GM12878 (cell line): ENCODE results near the gene C20orf96. TPM values are rescaled to one million over a fixed set of nuclear protein-coding genes. Genes with fewer than 3 reads are reported as not detected.

Source experiments
- ATAC-seq: fragments of 200-7000 bp; cut with Tn5 transposase; 3 replicates; pipeline ENCODE4 v1.9.1; 2020; ENCODE audit warnings: mild to moderate bottlenecking, moderate library complexity
- BruUV-seq: library from RNA; stranded (reverse); fragments of 400-500 nt; replicated peaks from 2 replicates; lab custom pipeline; 2021; lab: Mats Ljungman, UMichigan
- CTCF ChIA-PET: fragments of 300-600 bp; sonication (Branson Sonifier 250); formaldehyde crosslinking; extraction: SDS; loops from one replicate; lab custom pipeline; 2021; ENCODE audit warnings: inconsistent platforms; lab: Yijun Ruan, JAX
- POLR2A ChIA-PET: fragments of 350-600 bp; formaldehyde crosslinking; extraction: SDS; loops from one replicate; lab custom pipeline; 2021; ENCODE audit warnings: inconsistent platforms; lab: Charles Lee
- RAD21 ChIA-PET: fragments of 300-600 bp; sonication (Branson Sonifier 250); formaldehyde crosslinking; loops from one replicate; lab custom pipeline; 2023; ENCODE audit warnings: antibody characterized with exemption; ENCODE audit not compliant: unreplicated experiment; lab: Charles Lee
- SMC1A ChIA-PET: fragments of 300-600 bp; sonication (Branson Sonifier 250); formaldehyde crosslinking; loops from one replicate; lab custom pipeline; 2023; ENCODE audit not compliant: unreplicated experiment, uncharacterized antibody; lab: Charles Lee
- DNase-seq: peaks from one replicate; pipeline ENCODE4 v3.0.0-alpha.2; 2011; ENCODE audit warnings: low read depth, low spot score
- FAIRE-seq: peaks from 3 replicates; lab custom pipeline; 2011; peaks lifted over from hg19 to GRCh38; lab: Jason Lieb, UNC
- H2AFZ ChIP-seq: 2 replicates; pipeline ENCODE4 v1.6.0; 2011; ENCODE audit warnings: low read depth, low read length, control low read depth; ENCODE audit not compliant: control insufficient read depth
- H3K27ac ChIP-seq: 2 replicates; pipeline ENCODE4 v1.5.1; 2011; ENCODE audit warnings: control low read depth; ENCODE audit not compliant: control insufficient read depth, insufficient read depth
- H3K27me3 ChIP-seq, 2 experiments: replicated peaks in 1 of 2; 2 replicates each; pipeline versions ENCODE4 v1.6.0 to v1.6.1; 2011; ENCODE audit warnings: low read length in 1 of 2; ENCODE audit not compliant: control insufficient read depth in 2 of 2, insufficient read depth in 2 of 2
- H3K36me3 ChIP-seq, 2 experiments: 2 replicates each; pipeline ENCODE4 v1.5.1; 2011; ENCODE audit warnings: low read length in 1 of 2; ENCODE audit not compliant: control insufficient read depth in 2 of 2, insufficient read depth in 2 of 2
- H3K4me1 ChIP-seq: 2 replicates; pipeline ENCODE4 v1.6.1; 2011; ENCODE audit warnings: mild to moderate bottlenecking, low read length, moderate library complexity, mixed read lengths; ENCODE audit not compliant: control insufficient read depth, insufficient read depth
- H3K4me2 ChIP-seq: 2 replicates; pipeline ENCODE4 v1.6.0; 2011; ENCODE audit warnings: control low read depth; ENCODE audit not compliant: control insufficient read depth, insufficient read depth
- H3K4me3 ChIP-seq: fragments of 200-600 bp; sonication (generic); 2 replicates; pipeline ENCODE4 v1.5.1; 2016
- H3K79me2 ChIP-seq: 2 replicates; pipeline ENCODE4 v1.6.0; 2011; ENCODE audit warnings: low read length; ENCODE audit not compliant: control insufficient read depth, insufficient read depth
- H3K9ac ChIP-seq: 2 replicates; pipeline ENCODE4 v1.8.0; 2011; ENCODE audit warnings: low read length, control low read depth, mixed read lengths; ENCODE audit not compliant: control insufficient read depth, insufficient read depth
- H3K9me3 ChIP-seq: replicated peaks from 3 replicates; pipeline ENCODE4 v1.5.1; 2011; ENCODE audit warnings: mild to moderate bottlenecking, low read length; ENCODE audit not compliant: control insufficient read depth, insufficient read depth
- H4K20me1 ChIP-seq: 2 replicates; pipeline ENCODE4 v1.6.0; 2011; ENCODE audit not compliant: control insufficient read depth, insufficient read depth
- BMI1 ChIP-seq: fragments of 450-650 bp; IDR thresholded peaks from 2 replicates; pipeline ENCODE4 v1.6.1; 2016; ENCODE audit warnings: mild to moderate bottlenecking, moderate library complexity, borderline replicate concordance
- IRF4 ChIP-seq: IDR thresholded peaks from 2 replicates; pipeline ENCODE4 v1.6.1; 2011; ENCODE audit warnings: low read depth, low read length
- MXI1 ChIP-seq: fragments of 150-350 bp; IDR thresholded peaks from 2 replicates; pipeline ENCODE4 v1.6.1; 2011; ENCODE audit warnings: low read depth, mild to moderate bottlenecking, inconsistent platforms, low read length, improper control_type of control experiment
- NBN ChIP-seq: fragments of 450-650 bp; IDR thresholded peaks from 2 replicates; pipeline ENCODE4 v1.6.1; 2016
- NR2C2 ChIP-seq: IDR thresholded peaks from 2 replicates; pipeline ENCODE4 v1.6.1; 2011; ENCODE audit warnings: borderline replicate concordance, low read depth; ENCODE audit not compliant: control insufficient read depth, insufficient read length
- PAX8 ChIP-seq: fragments of 450-650 bp; IDR thresholded peaks from 2 replicates; pipeline ENCODE4 v1.6.1; 2017; ENCODE audit warnings: mild to moderate bottlenecking, moderate library complexity
- PML ChIP-seq: IDR thresholded peaks from 2 replicates; pipeline ENCODE4 v1.6.1; 2012; ENCODE audit warnings: low read length, inconsistent platforms
- RAD21 ChIP-seq: IDR thresholded peaks from 2 replicates; pipeline ENCODE4 v1.6.1; 2011; ENCODE audit warnings: mild to moderate bottlenecking, low read depth, low read length, moderate library complexity; ENCODE audit not compliant: insufficient read depth
- RUNX3 ChIP-seq: IDR thresholded peaks from 2 replicates; pipeline ENCODE4 v1.6.1; 2012; ENCODE audit warnings: low read length, inconsistent platforms
- SIN3A ChIP-seq: IDR thresholded peaks from 2 replicates; pipeline ENCODE4 v1.6.1; 2012; ENCODE audit warnings: low read depth, low read length, improper control_type of control experiment
- SMC3 ChIP-seq: IDR thresholded peaks from 2 replicates; pipeline ENCODE4 v1.6.1; 2011; ENCODE audit warnings: low read length, improper control_type of control experiment, borderline replicate concordance
- SRF ChIP-seq, 2 experiments: IDR thresholded peaks; 2 replicates each; pipeline ENCODE4 v1.6.1; 2011; ENCODE audit warnings: low read depth in 2 of 2, low read length in 2 of 2, mild to moderate bottlenecking in 1 of 2, moderate library complexity in 1 of 2
- TCF7 ChIP-seq: IDR thresholded peaks from 2 replicates; pipeline ENCODE4 v1.6.1; 2014; ENCODE audit warnings: antibody characterized with exemption, borderline replicate concordance
- ZNF207 ChIP-seq: fragments of 450-650 bp; IDR thresholded peaks from 2 replicates; pipeline ENCODE4 v1.6.1; 2014; ENCODE audit warnings: antibody characterized with exemption, mild to moderate bottlenecking, borderline replicate concordance
- WGBS: methylation state at CpG from one replicate; pipeline ENCODE4 v1.1.6; 2016; ENCODE audit warnings: low lambda C conversion rate; ENCODE audit not compliant: insufficient replicate concordance, insufficient coverage; ENCODE audit errors: missing lambda C conversion rate; 5-methylcytosine and 5-hydroxymethylcytosine counted together
- in situ Hi-C: fragments of 300-500 bp; cut with MboI; formaldehyde crosslinking; loops from 9 replicates; pipeline ENCODE4 v1.14.3; 2018; ENCODE audit warnings: mixed read lengths
- intact Hi-C: fragments of 100-400 bp; cut with micrococcal nuclease; formaldehyde crosslinking; loops from one replicate; pipeline ENCODE4 v1.14.2; 2022; ENCODE audit not compliant: unreplicated experiment
- polyA plus RNA-seq, 11 experiments: library from polyadenylated mRNA; depleted of rRNA in 4 of 11; unstranded in 6 of 11; stranded (reverse) in 5 of 11; fragments of >200 nt; fragmentation: Nextera tagmentation in 4 of 11; fragmentation: Illumina TruSeq in 1 of 11; extraction: Ambion mirVana in 4 of 11; extraction: Trizol in 1 of 11; gene quantifications; 1 replicate in 1 of 11; 2 replicates in 10 of 11; pipeline versions ENCODE4 v1.2.1 to v1.2.3, GENCODE V29; 2011 to 2016; ENCODE audit warnings: inconsistent platforms in 2 of 11, missing spikeins in 2 of 11, low read depth in 1 of 11
- total RNA-seq, 4 experiments: library from RNA; depleted of rRNA in 3 of 4; stranded (reverse); fragments of >200 nt in 3 of 4; fragmentation: Illumina TruSeq in 1 of 4; extraction: Trizol in 1 of 4; gene quantifications; 2 replicates each; pipeline versions ENCODE4 v1.2.1 to v1.2.3, GENCODE V29; 2013 to 2021
- TF ChIP-seq, protein P1 (sequence below): fragments of 450-650 bp; conservative IDR thresholded peaks from 2 replicates; pipeline ENCODE4 v1.6.1; 2017; ENCODE audit warnings: mild to moderate bottlenecking, moderate library complexity
- TF ChIP-seq, protein P2 (sequence below): IDR thresholded peaks from 2 replicates; pipeline ENCODE4 v1.6.1; 2011; ENCODE audit warnings: low read depth, mild to moderate bottlenecking, low read length, moderate library complexity, borderline replicate concordance; ENCODE audit errors: extremely low read depth
- TF ChIP-seq, protein P3 (sequence below): fragments of 450-650 bp; IDR thresholded peaks from 2 replicates; pipeline ENCODE4 v1.6.1; 2017; ENCODE audit warnings: mild to moderate bottlenecking

Gene C20orf96
- total and polyA plus RNA-seq, 10 of the 15 experiments (the other 5 are each of a cell fraction or from before 2014, with no cell fraction given) = 1.4 to 8.6 (median 5.9) TPM

DNA sequence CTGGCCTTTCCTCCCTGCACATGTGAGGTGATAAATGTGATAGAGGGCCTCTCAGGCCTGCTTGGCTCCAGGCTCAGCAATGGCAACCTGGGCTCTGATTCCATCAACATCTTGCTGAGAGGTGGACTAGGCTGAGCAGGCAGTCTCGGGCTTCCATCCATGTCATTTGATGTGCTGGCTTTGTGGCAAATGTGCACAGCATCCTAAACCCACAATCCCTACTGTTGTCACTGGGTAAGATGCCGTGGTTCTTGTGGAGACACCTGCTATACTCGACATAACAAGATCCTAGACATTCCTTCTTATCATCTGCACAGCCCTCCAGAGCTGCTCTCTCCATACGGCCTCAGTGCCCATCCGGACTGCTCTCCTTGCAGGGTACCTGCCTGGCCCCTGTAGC lies 4.1 kb upstream of the C20orf96 start (continued):
- TF ChIP-seq RAD21 (no peak), MXI1 (no peak), ZNF207 (no peak), SMC3 (no peak), IRF4 (no peak), BMI1 (no peak), TCF7 (no peak), SRF (IDR thresholded peaks at IDR 0.05; ENCODE audit: low read depth in 2 of 2, low read length in 2 of 2) (no peak)
- TF ChIP-seq, protein P1, sequence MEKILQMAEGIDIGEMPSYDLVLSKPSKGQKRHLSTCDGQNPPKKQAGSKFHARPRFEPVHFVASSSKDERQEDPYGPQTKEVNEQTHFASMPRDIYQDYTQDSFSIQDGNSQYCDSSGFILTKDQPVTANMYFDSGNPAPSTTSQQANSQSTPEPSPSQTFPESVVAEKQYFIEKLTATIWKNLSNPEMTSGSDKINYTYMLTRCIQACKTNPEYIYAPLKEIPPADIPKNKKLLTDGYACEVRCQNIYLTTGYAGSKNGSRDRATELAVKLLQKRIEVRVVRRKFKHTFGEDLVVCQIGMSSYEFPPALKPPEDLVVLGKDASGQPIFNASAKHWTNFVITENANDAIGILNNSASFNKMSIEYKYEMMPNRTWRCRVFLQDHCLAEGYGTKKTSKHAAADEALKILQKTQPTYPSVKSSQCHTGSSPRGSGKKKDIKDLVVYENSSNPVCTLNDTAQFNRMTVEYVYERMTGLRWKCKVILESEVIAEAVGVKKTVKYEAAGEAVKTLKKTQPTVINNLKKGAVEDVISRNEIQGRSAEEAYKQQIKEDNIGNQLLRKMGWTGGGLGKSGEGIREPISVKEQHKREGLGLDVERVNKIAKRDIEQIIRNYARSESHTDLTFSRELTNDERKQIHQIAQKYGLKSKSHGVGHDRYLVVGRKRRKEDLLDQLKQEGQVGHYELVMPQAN = no peak

DNA sequence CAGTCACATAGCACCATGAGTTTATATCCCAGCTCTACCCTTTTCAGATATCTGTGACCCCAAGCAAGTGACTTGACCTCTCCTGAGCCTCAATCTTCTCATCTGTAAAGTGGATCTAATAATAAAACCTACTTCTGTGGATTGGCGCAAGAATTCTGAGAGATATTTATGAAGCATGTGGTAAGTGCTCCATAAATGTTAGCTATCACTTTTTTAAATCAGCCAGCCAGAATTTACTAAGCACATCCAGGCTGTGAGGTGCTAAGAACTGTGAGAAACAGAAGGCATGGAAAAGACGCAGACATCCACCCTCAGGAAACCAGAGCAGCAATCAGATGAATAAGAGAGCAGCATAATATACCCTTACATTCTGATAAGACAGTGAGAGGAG lies 862 bp downstream of the C20orf96 start:
- intact Hi-C loops = loop anchor here (1.0 kb wide), 1 partner anchor 38 kb away; no protein-coding TSS in a partner anchor
- ChIA-PET POLR2A (interaction anchor here (1.2 to 1.4 kb wide), 2 partner anchors 11 to 35 kb away, joined by 3 read pairs; no protein-coding TSS in a partner anchor), SMC1A (interaction anchor here (0.9 kb wide), 1 partner anchor 23 kb away, joined by 3 read pairs; no protein-coding TSS in a partner anchor), RAD21 (interaction anchor here (0.8 kb wide), 1 partner anchor 41 kb away, joined by 3 read pairs; no protein-coding TSS in a partner anchor), CTCF (interaction anchor here (0.6 to 1.3 kb wide), 2 partner anchors 23 to 25 kb away, joined by 3 read pairs; no protein-coding TSS in a partner anchor)
- H3K4me3 ChIP-seq = peak overlapping the region; percentile 91
- peak overlapping the region; percentile 97 for H3K9ac ChIP-seq
- no peaks in the 10 kb centered on the region for H3K9me3 ChIP-seq
- H3K27me3 ChIP-seq = no peaks in the 10 kb centered on the region
- H3K79me2 ChIP-seq = peaks cover 4% of the 10 kb centered on the region
- peak overlapping the region; percentile 99 for H2AFZ ChIP-seq
- no peaks in the 10 kb centered on the region for H3K36me3 ChIP-seq
- no TSS peak for BruUV-seq
- FAIRE-seq (no peak), ATAC-seq (no peak), DNase-seq (no peak)
- H3K4me2 ChIP-seq = peak overlapping the region; percentile 98
- 2% methylated on average over 2 of the region's 2 CpGs for WGBS
- in situ Hi-C loops = no loop called here
- H3K4me1 ChIP-seq = peaks cover 13% of the 10 kb centered on the region
- no peaks in the 10 kb centered on the region for H4K20me1 ChIP-seq
- peak overlapping the region; percentile 83 for H3K27ac ChIP-seq
- TF ChIP-seq NBN (no peak), RUNX3 (no peak), NR2C2 (no peak), SIN3A (no peak), PML (no peak), PAX8 (no peak)
- TF ChIP-seq, protein P2, sequence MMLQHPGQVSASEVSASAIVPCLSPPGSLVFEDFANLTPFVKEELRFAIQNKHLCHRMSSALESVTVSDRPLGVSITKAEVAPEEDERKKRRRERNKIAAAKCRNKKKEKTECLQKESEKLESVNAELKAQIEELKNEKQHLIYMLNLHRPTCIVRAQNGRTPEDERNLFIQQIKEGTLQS = no peak
- TF ChIP-seq, protein P3, sequence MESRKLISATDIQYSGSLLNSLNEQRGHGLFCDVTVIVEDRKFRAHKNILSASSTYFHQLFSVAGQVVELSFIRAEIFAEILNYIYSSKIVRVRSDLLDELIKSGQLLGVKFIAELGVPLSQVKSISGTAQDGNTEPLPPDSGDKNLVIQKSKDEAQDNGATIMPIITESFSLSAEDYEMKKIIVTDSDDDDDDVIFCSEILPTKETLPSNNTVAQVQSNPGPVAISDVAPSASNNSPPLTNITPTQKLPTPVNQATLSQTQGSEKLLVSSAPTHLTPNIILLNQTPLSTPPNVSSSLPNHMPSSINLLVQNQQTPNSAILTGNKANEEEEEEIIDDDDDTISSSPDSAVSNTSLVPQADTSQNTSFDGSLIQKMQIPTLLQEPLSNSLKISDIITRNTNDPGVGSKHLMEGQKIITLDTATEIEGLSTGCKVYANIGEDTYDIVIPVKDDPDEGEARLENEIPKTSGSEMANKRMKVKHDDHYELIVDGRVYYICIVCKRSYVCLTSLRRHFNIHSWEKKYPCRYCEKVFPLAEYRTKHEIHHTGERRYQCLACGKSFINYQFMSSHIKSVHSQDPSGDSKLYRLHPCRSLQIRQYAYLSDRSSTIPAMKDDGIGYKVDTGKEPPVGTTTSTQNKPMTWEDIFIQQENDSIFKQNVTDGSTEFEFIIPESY = no peak
